Measurements from ENCODE around the gene AFM.

Gene AFM

GRCh38 chr4:73440653-73441052 is 40.9 kb upstream of the AFM start:
- DNase-seq (ENCODE audit: low spot score), result no peak
- in situ Hi-C loops (cut with MboI; ENCODE audit: low sequenced_read_pairs, unreplicated experiment), result no loop called here
- TF ChIP-seq, protein P1, sequence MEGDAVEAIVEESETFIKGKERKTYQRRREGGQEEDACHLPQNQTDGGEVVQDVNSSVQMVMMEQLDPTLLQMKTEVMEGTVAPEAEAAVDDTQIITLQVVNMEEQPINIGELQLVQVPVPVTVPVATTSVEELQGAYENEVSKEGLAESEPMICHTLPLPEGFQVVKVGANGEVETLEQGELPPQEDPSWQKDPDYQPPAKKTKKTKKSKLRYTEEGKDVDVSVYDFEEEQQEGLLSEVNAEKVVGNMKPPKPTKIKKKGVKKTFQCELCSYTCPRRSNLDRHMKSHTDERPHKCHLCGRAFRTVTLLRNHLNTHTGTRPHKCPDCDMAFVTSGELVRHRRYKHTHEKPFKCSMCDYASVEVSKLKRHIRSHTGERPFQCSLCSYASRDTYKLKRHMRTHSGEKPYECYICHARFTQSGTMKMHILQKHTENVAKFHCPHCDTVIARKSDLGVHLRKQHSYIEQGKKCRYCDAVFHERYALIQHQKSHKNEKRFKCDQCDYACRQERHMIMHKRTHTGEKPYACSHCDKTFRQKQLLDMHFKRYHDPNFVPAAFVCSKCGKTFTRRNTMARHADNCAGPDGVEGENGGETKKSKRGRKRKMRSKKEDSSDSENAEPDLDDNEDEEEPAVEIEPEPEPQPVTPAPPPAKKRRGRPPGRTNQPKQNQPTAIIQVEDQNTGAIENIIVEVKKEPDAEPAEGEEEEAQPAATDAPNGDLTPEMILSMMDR (IDR thresholded peaks at IDR 0.05; ENCODE audit: borderline replicate concordance, control extremely low read depth, extremely low read depth, insufficient read depth, missing control alignments), result no peak

DNA sequence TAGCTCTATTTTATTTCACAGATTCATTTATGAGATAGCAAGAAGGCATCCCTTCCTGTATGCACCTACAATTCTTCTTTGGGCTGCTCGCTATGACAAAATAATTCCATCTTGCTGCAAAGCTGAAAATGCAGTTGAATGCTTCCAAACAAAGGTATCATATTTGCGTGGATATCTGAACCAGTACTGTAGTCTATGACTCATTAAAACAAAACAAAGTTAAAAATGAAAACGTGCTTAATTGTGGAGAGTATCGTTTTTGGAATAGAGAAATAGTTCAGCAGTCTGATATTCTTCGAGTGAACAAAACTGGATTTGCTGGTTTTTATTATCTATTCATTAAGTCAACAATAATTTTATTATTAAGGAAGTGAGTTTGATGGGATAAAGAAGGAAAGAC is 39.3 kb upstream of the AFM start:
- TF ChIP-seq, protein P1 (IDR thresholded peaks at IDR 0.05; ENCODE audit: borderline replicate concordance, control extremely low read depth, extremely low read depth, insufficient read depth, missing control alignments), result no peak
- in situ Hi-C loops (cut with MboI; ENCODE audit: low sequenced_read_pairs, unreplicated experiment), result no loop called here
- no peak for DNase-seq (ENCODE audit: low spot score)

- TF ChIP-seq, protein P1 (IDR thresholded peaks at IDR 0.05; ENCODE audit: borderline replicate concordance, control extremely low read depth, extremely low read depth, insufficient read depth, missing control alignments), result no peak
- in situ Hi-C loops (cut with MboI; ENCODE audit: low sequenced_read_pairs, unreplicated experiment), result no loop called here
- DNase-seq (ENCODE audit: low spot score), result no peak
Observed at GRCh38 chr4:73443224-73443623, 38.3 kb upstream of the AFM start.

DNA sequence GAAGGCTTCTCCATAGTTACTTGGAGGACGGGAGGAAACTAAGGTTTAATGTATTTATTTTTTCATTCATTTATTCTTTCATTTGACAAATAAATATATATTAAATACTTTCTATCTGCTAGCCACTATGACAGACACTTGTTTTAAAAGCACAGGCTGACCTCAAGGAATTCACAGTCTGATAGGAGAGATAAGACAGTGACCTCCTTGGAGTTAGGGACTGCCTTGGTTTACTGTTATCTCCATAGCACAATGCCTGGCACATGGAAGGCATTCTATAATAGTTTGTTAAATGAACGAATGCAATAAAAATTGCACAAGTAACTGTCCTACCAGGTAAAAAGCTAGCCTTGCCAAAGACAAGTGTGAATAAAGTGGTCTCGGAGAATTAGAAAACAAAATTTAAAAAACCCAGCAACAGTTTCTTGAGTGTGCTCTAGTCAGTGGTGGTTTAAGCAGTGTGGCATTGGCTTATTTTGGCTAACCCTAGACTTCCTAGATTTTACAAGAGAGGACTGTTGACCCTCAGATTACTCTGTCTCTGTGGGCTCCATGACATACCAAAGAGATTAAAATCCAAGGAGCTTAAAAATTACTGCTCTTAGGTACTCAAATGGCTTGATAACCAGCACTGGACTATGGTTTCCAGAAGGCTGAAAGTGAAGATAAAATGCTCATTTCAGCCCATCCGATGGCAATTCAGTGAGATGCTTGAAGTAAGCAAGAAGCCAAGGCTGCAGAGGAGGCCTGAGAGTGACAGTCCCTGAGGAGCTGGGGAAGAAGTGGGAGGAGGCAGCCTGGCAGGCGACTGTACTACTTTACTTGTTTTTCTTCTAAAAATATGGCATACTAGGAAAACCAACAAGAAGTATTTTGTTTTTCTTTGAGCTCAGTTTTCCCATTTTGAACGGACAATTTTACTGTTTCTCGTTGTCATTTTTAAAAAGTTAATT is 35.9 kb upstream of the AFM start:
- DNase-seq (ENCODE audit: low spot score), result no peak
- TF ChIP-seq, protein P1 (IDR thresholded peaks at IDR 0.05; ENCODE audit: borderline replicate concordance, control extremely low read depth, extremely low read depth, insufficient read depth, missing control alignments), result no peak
- in situ Hi-C loops (cut with MboI; ENCODE audit: low sequenced_read_pairs, unreplicated experiment), result no loop called here

DNA sequence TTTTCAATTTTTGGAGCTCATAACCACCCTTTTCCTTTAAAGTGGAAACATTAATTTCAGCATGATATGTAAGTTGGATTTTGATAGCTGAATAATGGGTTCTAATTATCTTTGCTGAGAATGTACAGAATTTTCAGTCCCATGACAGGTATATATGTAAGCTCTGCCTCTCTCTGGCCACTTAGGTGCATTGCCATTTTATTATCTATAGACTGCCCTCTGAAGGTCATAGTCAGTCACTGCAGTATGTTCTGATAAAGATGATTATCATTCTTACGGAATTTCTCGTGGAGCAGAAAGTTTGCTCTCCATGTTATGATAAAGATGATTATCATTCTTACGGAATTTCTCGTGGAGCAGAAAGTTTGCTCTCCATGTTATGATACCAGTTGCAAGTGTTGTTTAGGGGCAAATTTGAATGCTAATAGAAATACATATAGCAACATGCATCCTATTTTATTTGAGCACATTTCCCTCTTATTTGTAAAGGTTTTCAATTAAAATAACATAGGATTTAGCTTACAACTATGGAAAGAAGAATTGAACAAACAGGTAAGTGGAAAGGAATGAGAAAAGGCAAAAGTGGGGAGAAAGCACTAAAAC is 35.1 kb upstream of the AFM start:
- peak; percentile 48 for DNase-seq (ENCODE audit: low spot score)
- in situ Hi-C loops (cut with MboI; ENCODE audit: low sequenced_read_pairs, unreplicated experiment), result no loop called here
- TF ChIP-seq, protein P1 (IDR thresholded peaks at IDR 0.05; ENCODE audit: borderline replicate concordance, control extremely low read depth, extremely low read depth, insufficient read depth, missing control alignments), result peak; percentile 77

GRCh38 chr4:73447671-73448070 is 33.9 kb upstream of the AFM start:
- TF ChIP-seq, protein P1 (IDR thresholded peaks at IDR 0.05; ENCODE audit: borderline replicate concordance, control extremely low read depth, extremely low read depth, insufficient read depth, missing control alignments), result no peak
- in situ Hi-C loops (cut with MboI; ENCODE audit: low sequenced_read_pairs, unreplicated experiment), result no loop called here
- no peak for DNase-seq (ENCODE audit: low spot score)

Measured in GM13976 (cell line).